GM18520 (cell line): ENCODE data around the gene TVP23C.
A peak's percentile ranks its signal among the peaks of the same experiment; 100 is the strongest.
"Not testable (repeated sequence)": the region's sequence is repeated elsewhere in the genome, so short reads cannot be mapped to it uniquely, and the experiment has no call there.

ENCODE experiments used
- ATAC-seq: cut with Tn5 transposase; IDR thresholded peaks from one replicate; pipeline ENCODE4 v1.9.1; 2021; ENCODE audit not compliant: unreplicated experiment

TVP23C gene

GRCh38 chr17:15563375-15563857 is at the start of gene TVP23C:
TVP23C (minus strand) TSS chr17:15563483; CDS start chr17:15563448, 35 bp downstream.
- ATAC-seq = peak; percentile 67

GRCh38 chr17:15592960-15593359 is 29.7 kb upstream of the TVP23C start:
- not testable (repeated sequence) for ATAC-seq

GRCh38 chr17:15591986-15592385 is 28.7 kb upstream of the TVP23C start:
- ATAC-seq = not testable (repeated sequence)

GRCh38 chr17:15590844-15591243 is 27.6 kb upstream of the TVP23C start:
- ATAC-seq = not testable (repeated sequence)

- peak; percentile 70 for ATAC-seq
These were observed 26.6 kb upstream of the TVP23C start for GRCh38 chr17:15589544-15590536.

GRCh38 chr17:15588017-15588416 is 24.7 kb upstream of the TVP23C start:
- not testable (repeated sequence) for ATAC-seq

- not testable (repeated sequence) for ATAC-seq
These were observed 20.0 kb upstream of the TVP23C start for GRCh38 chr17:15583313-15583712.

- not testable (repeated sequence) for ATAC-seq
These were observed 18.2 kb upstream of the TVP23C start for GRCh38 chr17:15581462-15581861.

GRCh38 chr17:15576848-15577247 is 13.6 kb upstream of the TVP23C start:
- ATAC-seq = not testable (repeated sequence)

GRCh38 chr17:15574660-15575059 is 11.4 kb upstream of the TVP23C start:
- ATAC-seq = not testable (repeated sequence)

GRCh38 chr17:15573870-15574269 is 10.6 kb upstream of the TVP23C start:
- ATAC-seq = not testable (repeated sequence)

GRCh38 chr17:15562613-15563374 is 489 bp downstream of the TVP23C start:
- ATAC-seq = peak; percentile 16

GRCh38 chr17:15561439-15561838 is 1.8 kb downstream of the TVP23C start:
- ATAC-seq = not testable (repeated sequence)

GRCh38 chr17:15558403-15559105 is 4.7 kb downstream of the TVP23C start:
- ATAC-seq = not testable (repeated sequence)

GRCh38 chr17:15557334-15557832 is 5.9 kb downstream of the TVP23C start:
- not testable (repeated sequence) for ATAC-seq

- ATAC-seq = not testable (repeated sequence)
These were observed 10.4 kb downstream of the TVP23C start for GRCh38 chr17:15552932-15553331.

GRCh38 chr17:15549552-15549951 is 13.7 kb downstream of the TVP23C start:
- ATAC-seq = not testable (repeated sequence)

- not testable (repeated sequence) for ATAC-seq
These were observed 16.7 kb downstream of the TVP23C start for GRCh38 chr17:15546604-15547003.

- not testable (repeated sequence) for ATAC-seq
These were observed 22.7 kb downstream of the TVP23C start for GRCh38 chr17:15540371-15541219.
